Neuronal stem cell (in vitro differentiated cells): ENCODE measurements around the gene AACS.

ENCODE experiments used
- DNase-seq: peaks from one replicate; pipeline ENCODE4 v3.0.0-alpha.2; 2013; ENCODE audit warnings: low spot score
- H2AFZ ChIP-seq: one replicate; pipeline ENCODE4 v1.6.1; 2013; ENCODE audit warnings: mild to moderate bottlenecking, low read length, inconsistent platforms
- H2AK5ac ChIP-seq: 2 replicates; pipeline ENCODE4 v1.6.1; 2013; ENCODE audit warnings: low read depth, mild to moderate bottlenecking, inconsistent platforms, low read length, moderate library complexity, mixed read lengths
- H2BK120ac ChIP-seq: 2 replicates; pipeline ENCODE4 v1.6.1; 2013; ENCODE audit warnings: low read depth, mild to moderate bottlenecking, inconsistent platforms, low read length, moderate library complexity, mixed read lengths
- H2BK12ac ChIP-seq: one replicate; pipeline ENCODE4 v1.6.1; 2013; ENCODE audit warnings: low read length, inconsistent platforms
- H2BK15ac ChIP-seq: 2 replicates; pipeline ENCODE4 v1.6.1; 2013; ENCODE audit warnings: mild to moderate bottlenecking, low read length, inconsistent platforms, mixed read lengths
- H2BK5ac ChIP-seq: one replicate; pipeline ENCODE4 v1.6.1; 2013; ENCODE audit warnings: inconsistent platforms, mild to moderate bottlenecking, low read length, moderate library complexity
- H3K14ac ChIP-seq: one replicate; pipeline ENCODE4 v1.6.1; 2013; ENCODE audit warnings: low read length, inconsistent platforms
- H3K18ac ChIP-seq: 2 replicates; pipeline ENCODE4 v1.6.1; 2013; ENCODE audit warnings: low read length, inconsistent platforms
- H3K23ac ChIP-seq: 2 replicates; pipeline ENCODE4 v1.6.1; 2013; ENCODE audit warnings: low read depth, mild to moderate bottlenecking, mixed read lengths, low read length, inconsistent platforms; ENCODE audit not compliant: poor library complexity
- H3K27ac ChIP-seq: replicated peaks from 3 replicates; pipeline ENCODE4 v1.5.1; 2013; ENCODE audit warnings: low read length, inconsistent platforms
- H3K27me3 ChIP-seq, 3 experiments: 2 replicates each; pipeline ENCODE4 v1.6.1; 2013; ENCODE audit warnings: low read length in 3 of 3, mild to moderate bottlenecking in 2 of 3, inconsistent platforms in 1 of 3, low read depth in 1 of 3, mixed read lengths in 1 of 3, moderate library complexity in 1 of 3; ENCODE audit not compliant: control insufficient read depth in 3 of 3, insufficient read depth in 3 of 3
- H3K36me3 ChIP-seq, 2 donors: replicated peaks in 1 of 2; 2 replicates each; pipeline ENCODE4 v1.6.1; 2013; ENCODE audit warnings: low read length in 2 of 2; ENCODE audit not compliant: control insufficient read depth in 2 of 2, insufficient read depth in 2 of 2
- H3K4ac ChIP-seq: 2 replicates; pipeline ENCODE4 v1.6.1; 2013; ENCODE audit warnings: inconsistent platforms, mild to moderate bottlenecking, low read length, moderate library complexity
- H3K4me1 ChIP-seq, 2 donors: 1 replicate in 1 of 2; 2 replicates in 1 of 2; pipeline ENCODE4 v1.6.1; 2013; ENCODE audit warnings: low read length in 2 of 2, low read depth in 1 of 2; ENCODE audit not compliant: control insufficient read depth in 2 of 2, insufficient read depth in 1 of 2
- H3K4me2 ChIP-seq: one replicate; pipeline ENCODE4 v1.6.1; 2013; ENCODE audit warnings: mild to moderate bottlenecking, low read length, inconsistent platforms; ENCODE audit not compliant: insufficient read depth, poor library complexity, severe bottlenecking
- H3K4me3 ChIP-seq, 2 donors: 2 replicates each; pipeline ENCODE4 v1.5.1; 2013; ENCODE audit warnings: low read length in 2 of 2, mild to moderate bottlenecking in 2 of 2, inconsistent platforms in 1 of 2, moderate library complexity in 1 of 2
- H3K79me1 ChIP-seq: one replicate; pipeline ENCODE4 v1.6.1; 2013; ENCODE audit warnings: low read depth, mild to moderate bottlenecking, inconsistent platforms, low read length, moderate library complexity
- H3K9ac ChIP-seq: one replicate; pipeline ENCODE4 v1.6.1; 2013; ENCODE audit warnings: mild to moderate bottlenecking, low read depth, low read length, inconsistent platforms; ENCODE audit not compliant: poor library complexity
- H3K9me3 ChIP-seq, 2 donors: replicated peaks in 1 of 2; 2 replicates each; pipeline versions ENCODE3 to v1.6.1; 2013; ENCODE audit warnings: low read length in 2 of 2, mild to moderate bottlenecking in 2 of 2, inconsistent platforms in 1 of 2, low read depth in 1 of 2, mixed read lengths in 1 of 2, moderate library complexity in 1 of 2; ENCODE audit not compliant: control insufficient read depth in 2 of 2, insufficient read depth in 1 of 2
- H4K8ac ChIP-seq: one replicate; pipeline ENCODE4 v1.6.1; 2013; ENCODE audit warnings: low read depth, mild to moderate bottlenecking, inconsistent platforms, low read length, moderate library complexity
- H4K91ac ChIP-seq: one replicate; pipeline ENCODE4 v1.6.1; 2013; ENCODE audit warnings: low read length, low read depth, mild to moderate bottlenecking, inconsistent platforms; ENCODE audit not compliant: poor library complexity
- WGBS, 2 donors: extraction: QIAGEN DNeasy Blood & Tissue Kit; methylation state at CpG; one replicate each; pipeline ENCODE4 v1.1.7; 2013; ENCODE audit warnings: missing lambda C conversion rate in 2 of 2, mixed read lengths in 1 of 2; ENCODE audit not compliant: insufficient read length in 2 of 2, insufficient replicate concordance in 1 of 2; ENCODE audit errors: extremely low coverage in 2 of 2; 5-methylcytosine and 5-hydroxymethylcytosine counted together

Gene AACS

DNA sequence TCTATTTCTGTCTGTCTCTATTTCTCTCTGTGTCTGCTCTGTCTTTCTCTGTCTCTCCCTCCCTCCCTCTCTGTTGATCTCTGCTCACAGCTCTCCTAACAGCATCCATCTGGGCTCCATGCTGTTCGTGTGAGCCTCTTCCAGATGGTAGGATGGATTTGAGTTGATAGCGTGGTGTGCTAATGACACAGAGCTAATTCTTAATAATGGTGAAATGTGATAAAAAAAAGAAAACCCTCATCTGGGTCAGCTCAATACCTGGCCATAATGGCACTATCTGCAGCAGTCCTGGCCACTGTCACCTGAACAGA, 96.4 kb downstream of the AACS start:
- Histone ChIP-seq H3K23ac (no peak overlapping the region), H3K4me1 (no peaks in the 10 kb centered on the region), H3K9me3 (peaks cover 2 to 5% of the 10 kb centered on the region in 2 donors), H2BK12ac (no peak overlapping the region), H2AFZ (no peak overlapping the region), H3K27me3 (no peaks in the 10 kb centered on the region), H2BK120ac (no peak overlapping the region), H4K91ac (no peak overlapping the region), H2BK15ac (no peak overlapping the region), H3K18ac (no peak overlapping the region), H3K4me3 (no peak overlapping the region), H2AK5ac (no peak overlapping the region), H2BK5ac (no peak overlapping the region), H3K4ac (no peak overlapping the region), H3K9ac (no peak overlapping the region), H3K27ac (no peak overlapping the region), H3K14ac (no peak overlapping the region), H3K4me2 (no peak overlapping the region), H4K8ac (no peak overlapping the region), H3K79me1 (no peaks in the 10 kb centered on the region), H3K36me3 (no peaks in the 10 kb centered on the region)
- WGBS, 2 donors = no CpG with 5 or more reads among the region's 2 CpGs
- DNase-seq = no peak

DNA sequence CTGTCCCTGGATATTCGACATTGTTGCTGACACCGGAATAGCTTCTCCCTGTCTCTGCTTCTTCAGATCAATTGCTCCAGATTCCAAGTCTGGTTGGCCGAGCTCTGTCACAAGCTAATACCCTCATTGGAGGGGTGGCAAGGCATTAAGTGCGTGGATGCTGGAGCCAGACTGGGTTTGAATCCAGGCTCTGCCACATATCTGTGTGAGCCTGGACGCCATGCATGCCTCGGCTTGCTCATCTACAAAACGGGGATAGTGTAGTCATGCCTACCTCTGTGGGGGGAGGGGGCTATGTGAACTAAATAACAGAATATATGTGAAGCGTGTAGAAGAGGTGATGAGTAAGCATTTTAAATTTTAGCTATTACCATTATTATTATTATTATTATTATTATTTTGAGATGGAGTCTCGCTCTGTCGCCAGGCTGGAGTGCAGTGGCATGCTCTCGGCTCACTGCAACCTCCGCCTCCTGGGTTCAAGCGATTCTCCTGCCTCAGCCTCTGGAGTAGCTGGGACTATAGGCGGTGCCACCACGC, 97.3 kb downstream of the AACS start:
- H3K14ac ChIP-seq = no peak overlapping the region
- H2BK12ac ChIP-seq = no peak overlapping the region
- H3K27ac ChIP-seq = no peak overlapping the region
- H3K4ac ChIP-seq = no peak overlapping the region
- H2BK120ac ChIP-seq = no peak overlapping the region
- H3K36me3 ChIP-seq = no peaks in the 10 kb centered on the region
- H4K8ac ChIP-seq = no peak overlapping the region
- no peak overlapping the region for H3K4me3 ChIP-seq
- H3K23ac ChIP-seq = no peak overlapping the region
- H3K9ac ChIP-seq = no peak overlapping the region
- H3K27me3 ChIP-seq = no peaks in the 10 kb centered on the region
- H3K79me1 ChIP-seq = no peaks in the 10 kb centered on the region
- H2AFZ ChIP-seq = no peak overlapping the region
- no peak overlapping the region for H3K18ac ChIP-seq
- peaks cover 0 to 5% of the 10 kb centered on the region in 2 donors for H3K9me3 ChIP-seq
- H4K91ac ChIP-seq = no peak overlapping the region
- WGBS, 2 donors = no CpG with 5 or more reads among the region's 15 CpGs
- DNase-seq = no peak
- H3K4me2 ChIP-seq = no peak overlapping the region
- H3K4me1 ChIP-seq = no peaks in the 10 kb centered on the region
- H2BK15ac ChIP-seq = peak overlapping the region; percentile 0
- no peak overlapping the region for H2AK5ac ChIP-seq
- H2BK5ac ChIP-seq = no peak overlapping the region

DNA sequence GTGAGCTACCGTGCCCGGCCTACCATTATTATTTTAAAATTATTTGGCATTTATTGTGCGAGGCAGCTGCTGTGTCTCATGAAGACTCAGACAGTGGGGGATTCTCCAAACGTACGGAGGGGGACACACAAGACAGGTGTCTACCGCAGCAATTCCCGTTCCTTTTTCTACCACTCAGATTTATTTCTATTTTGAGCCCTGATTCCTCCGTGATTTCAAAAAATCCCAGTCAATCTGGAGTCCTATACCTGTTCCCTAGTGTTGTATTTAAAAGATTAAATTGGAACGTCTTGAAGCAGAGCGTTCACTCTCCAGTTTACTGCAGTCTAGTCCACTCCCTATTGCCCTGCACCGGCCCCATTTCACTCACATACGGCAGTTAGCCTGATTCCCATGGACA, 97.9 kb downstream of the AACS start:
- Histone ChIP-seq H2AK5ac (no peak overlapping the region), H3K9ac (no peak overlapping the region), H3K23ac (no peak overlapping the region), H3K4ac (no peak overlapping the region), H3K27me3 (no peaks in the 10 kb centered on the region), H2BK12ac (no peak overlapping the region), H3K14ac (no peak overlapping the region), H4K91ac (no peak overlapping the region), H3K27ac (no peak overlapping the region), H3K9me3 (peaks cover 0 to 5% of the 10 kb centered on the region in 2 donors), H2BK5ac (no peak overlapping the region), H3K36me3 (no peaks in the 10 kb centered on the region), H3K4me1 (no peaks in the 10 kb centered on the region), H3K4me3 (no peak overlapping the region), H3K79me1 (no peaks in the 10 kb centered on the region), H2AFZ (no peak overlapping the region), H3K18ac (no peak overlapping the region), H3K4me2 (no peak overlapping the region), H2BK120ac (no peak overlapping the region), H2BK15ac (no peak overlapping the region), H4K8ac (no peak overlapping the region)
- WGBS, 2 donors = no CpG with 5 or more reads among the region's 12 CpGs
- DNase-seq = no peak

DNA sequence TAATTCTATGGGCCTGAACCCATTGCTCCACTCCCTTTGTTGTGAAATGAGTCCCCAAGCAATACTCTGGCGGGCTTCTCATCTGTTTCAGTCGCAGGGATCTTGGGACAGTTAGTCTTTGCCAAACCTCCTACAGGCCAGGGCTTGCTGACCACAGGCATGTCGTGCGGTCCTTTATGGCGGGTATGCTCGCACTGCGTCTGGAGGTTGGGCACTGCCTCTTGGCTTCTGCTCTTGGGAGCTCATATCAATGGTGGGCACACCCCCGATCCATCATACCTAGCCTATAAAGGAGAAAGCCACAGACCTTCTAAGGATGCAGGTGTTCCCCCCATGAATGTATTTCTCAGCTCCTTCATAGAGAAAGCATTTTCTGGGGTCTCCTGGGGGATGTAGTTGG, 99.3 kb downstream of the AACS start:
- Histone ChIP-seq H2BK15ac (no peak overlapping the region), H3K18ac (no peak overlapping the region), H2BK120ac (no peak overlapping the region), H3K23ac (no peak overlapping the region), H3K4ac (no peak overlapping the region), H3K4me1 (no peaks in the 10 kb centered on the region), H4K91ac (no peak overlapping the region), H2BK5ac (no peak overlapping the region), H2BK12ac (no peak overlapping the region), H3K4me2 (no peak overlapping the region), H3K27ac (no peak overlapping the region), H2AK5ac (no peak overlapping the region), H3K9me3 (peaks cover 0 to 3% of the 10 kb centered on the region in 2 donors), H3K79me1 (no peaks in the 10 kb centered on the region), H3K27me3 (no peaks in the 10 kb centered on the region), H4K8ac (no peak overlapping the region), H3K36me3 (no peaks in the 10 kb centered on the region), H3K9ac (no peak overlapping the region), H2AFZ (no peak overlapping the region), H3K4me3 (no peak overlapping the region), H3K14ac (peak overlapping the region; percentile 49)
- no peak for DNase-seq
- no CpG with 5 or more reads among the region's 8 CpGs for WGBS, 2 donors
